ENCODE measurements around the gene ODAD2.
"Not testable (repeated sequence)": the region's sequence is repeated elsewhere in the genome, so short reads cannot be mapped to it uniquely, and the experiment has no call there.

Gene ODAD2

GRCh38 chr10:27908231-27908630 is 90.6 kb downstream of the ODAD2 start:
- no peaks in the 10 kb centered on the region for H3K4me1 ChIP-seq (ENCODE audit: control insufficient read depth, insufficient read depth, low read length)
- no peak overlapping the region for H3K27ac ChIP-seq (ENCODE audit: low read length)
- no peak overlapping the region for H3K4me3 ChIP-seq (ENCODE audit: low read length in 2 of 2)
- H3K27me3 ChIP-seq (ENCODE audit: control insufficient read depth in 1 of 2, insufficient read depth in 2 of 2, low read length in 2 of 2), result no peaks in the 10 kb centered on the region
- H3K36me3 ChIP-seq (ENCODE audit: control insufficient read depth in 2 of 2, insufficient read depth in 2 of 2, low read length in 2 of 2), result no peaks in the 10 kb centered on the region
- no peaks in the 10 kb centered on the region for H3K9me3 ChIP-seq (ENCODE audit: control insufficient read depth in 2 of 2, low read length in 2 of 2)
- no peak overlapping the region for H3K9ac ChIP-seq (ENCODE audit: low read length in 2 of 2)

GRCh38 chr10:27899485-27899884 is 99.4 kb downstream of the ODAD2 start:
- H3K4me3 ChIP-seq (ENCODE audit: low read length in 2 of 2); H3K27ac ChIP-seq (ENCODE audit: low read length); H3K9me3 ChIP-seq (ENCODE audit: control insufficient read depth in 2 of 2, low read length in 2 of 2); H3K36me3 ChIP-seq (ENCODE audit: control insufficient read depth in 2 of 2, insufficient read depth in 2 of 2, low read length in 2 of 2); H3K9ac ChIP-seq (ENCODE audit: low read length in 2 of 2); H3K4me1 ChIP-seq (ENCODE audit: control insufficient read depth, insufficient read depth, low read length); H3K27me3 ChIP-seq (ENCODE audit: control insufficient read depth in 1 of 2, insufficient read depth in 2 of 2, low read length in 2 of 2): not testable (repeated sequence)

GRCh38 chr10:27899058-27899457 is 99.8 kb downstream of the ODAD2 start:
- H3K4me1 ChIP-seq (ENCODE audit: control insufficient read depth, insufficient read depth, low read length), result no peaks in the 10 kb centered on the region
- H3K36me3 ChIP-seq (ENCODE audit: control insufficient read depth in 2 of 2, insufficient read depth in 2 of 2, low read length in 2 of 2), result peaks cover 0 to 2% of the 10 kb centered on the region in 2 donors
- no peak overlapping the region for H3K4me3 ChIP-seq (ENCODE audit: low read length in 2 of 2)
- no peaks in the 10 kb centered on the region for H3K9me3 ChIP-seq (ENCODE audit: control insufficient read depth in 2 of 2, low read length in 2 of 2)
- H3K9ac ChIP-seq (ENCODE audit: low read length in 2 of 2), result no peak overlapping the region
- no peak overlapping the region for H3K27ac ChIP-seq (ENCODE audit: low read length)
- no peaks in the 10 kb centered on the region for H3K27me3 ChIP-seq (ENCODE audit: control insufficient read depth in 1 of 2, insufficient read depth in 2 of 2, low read length in 2 of 2)

GRCh38 chr10:27893358-27893954 is 105.4 kb downstream of the ODAD2 start:
- H3K36me3 ChIP-seq (ENCODE audit: control insufficient read depth in 2 of 2, insufficient read depth in 2 of 2, low read length in 2 of 2), result peaks cover 0 to 2% of the 10 kb centered on the region in 2 donors
- H3K4me3 ChIP-seq (ENCODE audit: low read length in 2 of 2), result peak overlapping the region in 1 of 2 donors; percentile 17

GRCh38 chr10:27890971-27891370 is 107.9 kb downstream of the ODAD2 start:
- Histone ChIP-seq H3K36me3 (ENCODE audit: control insufficient read depth in 2 of 2, insufficient read depth in 2 of 2, low read length in 2 of 2) (no peaks in the 10 kb centered on the region), H3K9ac (ENCODE audit: low read length in 2 of 2) (no peak overlapping the region)

More at GRCh38 chr10:27893358-27893954, 105.4 kb downstream of the ODAD2 start:
- no peaks in the 10 kb centered on the region for H3K4me1 ChIP-seq (ENCODE audit: control insufficient read depth, insufficient read depth, low read length)
- no peak overlapping the region for H3K27ac ChIP-seq (ENCODE audit: low read length)
- H3K27me3 ChIP-seq (ENCODE audit: control insufficient read depth in 1 of 2, insufficient read depth in 2 of 2, low read length in 2 of 2), result no peaks in the 10 kb centered on the region
- no peaks in the 10 kb centered on the region for H3K9me3 ChIP-seq (ENCODE audit: control insufficient read depth in 2 of 2, low read length in 2 of 2)
- no peak overlapping the region for H3K9ac ChIP-seq (ENCODE audit: low read length in 2 of 2)

GRCh38 chr10:27889518-27889917 is 109.4 kb downstream of the ODAD2 start:
- no peaks in the 10 kb centered on the region for H3K9me3 ChIP-seq (ENCODE audit: control insufficient read depth in 2 of 2, low read length in 2 of 2)
- H3K27ac ChIP-seq (ENCODE audit: low read length), result no peak overlapping the region
- no peaks in the 10 kb centered on the region for H3K36me3 ChIP-seq (ENCODE audit: control insufficient read depth in 2 of 2, insufficient read depth in 2 of 2, low read length in 2 of 2)
- H3K27me3 ChIP-seq (ENCODE audit: control insufficient read depth in 1 of 2, insufficient read depth in 2 of 2, low read length in 2 of 2), result no peaks in the 10 kb centered on the region
- H3K4me1 ChIP-seq (ENCODE audit: control insufficient read depth, insufficient read depth, low read length), result no peaks in the 10 kb centered on the region
- no peak overlapping the region for H3K9ac ChIP-seq (ENCODE audit: low read length in 2 of 2)
- no peak overlapping the region for H3K4me3 ChIP-seq (ENCODE audit: low read length in 2 of 2)

More at GRCh38 chr10:27890971-27891370, 107.9 kb downstream of the ODAD2 start:
- Histone ChIP-seq H3K4me1 (ENCODE audit: control insufficient read depth, insufficient read depth, low read length) (no peaks in the 10 kb centered on the region), H3K4me3 (ENCODE audit: low read length in 2 of 2) (no peak overlapping the region), H3K27me3 (ENCODE audit: control insufficient read depth in 1 of 2, insufficient read depth in 2 of 2, low read length in 2 of 2) (no peaks in the 10 kb centered on the region), H3K27ac (ENCODE audit: low read length) (no peak overlapping the region), H3K9me3 (ENCODE audit: control insufficient read depth in 2 of 2, low read length in 2 of 2) (no peaks in the 10 kb centered on the region)

- H3K27me3 ChIP-seq (ENCODE audit: control insufficient read depth in 1 of 2, insufficient read depth in 2 of 2, low read length in 2 of 2), result no peaks in the 10 kb centered on the region
- H3K4me1 ChIP-seq (ENCODE audit: control insufficient read depth, insufficient read depth, low read length), result no peaks in the 10 kb centered on the region
- H3K4me3 ChIP-seq (ENCODE audit: low read length in 2 of 2), result no peak overlapping the region
- H3K27ac ChIP-seq (ENCODE audit: low read length), result no peak overlapping the region
- H3K36me3 ChIP-seq (ENCODE audit: control insufficient read depth in 2 of 2, insufficient read depth in 2 of 2, low read length in 2 of 2), result no peaks in the 10 kb centered on the region
- no peak overlapping the region for H3K9ac ChIP-seq (ENCODE audit: low read length in 2 of 2)
- H3K9me3 ChIP-seq (ENCODE audit: control insufficient read depth in 2 of 2, low read length in 2 of 2), result no peaks in the 10 kb centered on the region
Measured at GRCh38 chr10:27884185-27884641, 114.7 kb downstream of the ODAD2 start.

- Histone ChIP-seq H3K27me3 (ENCODE audit: control insufficient read depth in 1 of 2, insufficient read depth in 2 of 2, low read length in 2 of 2) (no peaks in the 10 kb centered on the region), H3K27ac (ENCODE audit: low read length) (no peak overlapping the region), H3K36me3 (ENCODE audit: control insufficient read depth in 2 of 2, insufficient read depth in 2 of 2, low read length in 2 of 2) (no peaks in the 10 kb centered on the region), H3K4me3 (ENCODE audit: low read length in 2 of 2) (no peak overlapping the region), H3K9ac (ENCODE audit: low read length in 2 of 2) (no peak overlapping the region), H3K4me1 (ENCODE audit: control insufficient read depth, insufficient read depth, low read length) (no peaks in the 10 kb centered on the region), H3K9me3 (ENCODE audit: control insufficient read depth in 2 of 2, low read length in 2 of 2) (no peaks in the 10 kb centered on the region)
Measured at GRCh38 chr10:27878281-27878680, 120.6 kb downstream of the ODAD2 start.

- H3K36me3 ChIP-seq (ENCODE audit: control insufficient read depth in 2 of 2, insufficient read depth in 2 of 2, low read length in 2 of 2), result no peaks in the 10 kb centered on the region
- H3K4me3 ChIP-seq (ENCODE audit: low read length in 2 of 2), result no peak overlapping the region
- H3K4me1 ChIP-seq (ENCODE audit: control insufficient read depth, insufficient read depth, low read length), result no peaks in the 10 kb centered on the region
- H3K9ac ChIP-seq (ENCODE audit: low read length in 2 of 2), result no peak overlapping the region
- H3K27ac ChIP-seq (ENCODE audit: low read length), result no peak overlapping the region
- no peaks in the 10 kb centered on the region for H3K27me3 ChIP-seq (ENCODE audit: control insufficient read depth in 1 of 2, insufficient read depth in 2 of 2, low read length in 2 of 2)
- no peaks in the 10 kb centered on the region for H3K9me3 ChIP-seq (ENCODE audit: control insufficient read depth in 2 of 2, low read length in 2 of 2)
Measured at GRCh38 chr10:27865221-27865635, 133.7 kb downstream of the ODAD2 start.

- Histone ChIP-seq H3K4me3 (ENCODE audit: low read length in 2 of 2) (no peak overlapping the region), H3K4me1 (ENCODE audit: control insufficient read depth, insufficient read depth, low read length) (no peaks in the 10 kb centered on the region), H3K36me3 (ENCODE audit: control insufficient read depth in 2 of 2, insufficient read depth in 2 of 2, low read length in 2 of 2) (no peaks in the 10 kb centered on the region), H3K27me3 (ENCODE audit: control insufficient read depth in 1 of 2, insufficient read depth in 2 of 2, low read length in 2 of 2) (no peaks in the 10 kb centered on the region), H3K9ac (ENCODE audit: low read length in 2 of 2) (no peak overlapping the region), H3K27ac (ENCODE audit: low read length) (no peak overlapping the region), H3K9me3 (ENCODE audit: control insufficient read depth in 2 of 2, low read length in 2 of 2) (no peaks in the 10 kb centered on the region)
Measured at GRCh38 chr10:27861781-27862180, 137.1 kb downstream of the ODAD2 start.

GRCh38 chr10:27857616-27858015 is 141.3 kb downstream of the ODAD2 start:
- H3K27me3 ChIP-seq (ENCODE audit: control insufficient read depth in 1 of 2, insufficient read depth in 2 of 2, low read length in 2 of 2), result no peaks in the 10 kb centered on the region
- H3K27ac ChIP-seq (ENCODE audit: low read length), result no peak overlapping the region
- H3K36me3 ChIP-seq (ENCODE audit: control insufficient read depth in 2 of 2, insufficient read depth in 2 of 2, low read length in 2 of 2), result no peaks in the 10 kb centered on the region
- H3K4me3 ChIP-seq (ENCODE audit: low read length in 2 of 2), result no peak overlapping the region
- H3K9me3 ChIP-seq (ENCODE audit: control insufficient read depth in 2 of 2, low read length in 2 of 2), result no peaks in the 10 kb centered on the region
- no peak overlapping the region for H3K9ac ChIP-seq (ENCODE audit: low read length in 2 of 2)
- no peaks in the 10 kb centered on the region for H3K4me1 ChIP-seq (ENCODE audit: control insufficient read depth, insufficient read depth, low read length)

All from stomach smooth muscle (tissue), 2 donors.